A549 (cell line): ENCODE data around the gene JOSD1.

Experiments
- CBX8 ChIP-seq: fragments of 200-600 bp; sonication (generic); IDR thresholded peaks from 2 replicates; pipeline ENCODE4 v1.6.1; 2016
- CHD2 ChIP-seq: fragments of 150-350 bp; IDR thresholded peaks from 2 replicates; pipeline ENCODE4 v1.6.1; 2014; ENCODE audit warnings: low read length; ENCODE audit not compliant: partially characterized antibody
- EP300 ChIP-seq, 2 experiments: fragments of >200 bp; sonication (Bioruptor Twin); formaldehyde crosslinking; IDR thresholded peaks; 2 replicates in 1 of 2; 3 replicates in 1 of 2; pipeline ENCODE4 v1.6.1; 2016 to 2017
- FOSL2 ChIP-seq, 2 experiments: fragments of 450-650 bp in 1 of 2; fragments of >200 bp in 1 of 2; sonication (Bioruptor Twin) in 1 of 2; formaldehyde crosslinking; IDR thresholded peaks; 2 replicates each; pipeline versions ENCODE4 v1.5.0 to v1.6.1; 2016 to 2020; ENCODE audit warnings: mild to moderate bottlenecking in 1 of 2, moderate library complexity in 1 of 2
- HDAC2 ChIP-seq: fragments of 200-600 bp; sonication (generic); IDR thresholded peaks from 2 replicates; pipeline ENCODE4 v1.6.1; 2016
- KDM1A ChIP-seq: fragments of 200-600 bp; sonication (generic); IDR thresholded peaks from 2 replicates; pipeline ENCODE4 v1.6.1; 2016; ENCODE audit warnings: low read depth, mild to moderate bottlenecking
- MYC ChIP-seq: IDR thresholded peaks from 2 replicates; pipeline ENCODE4 v1.6.1; 2012; ENCODE audit warnings: mild to moderate bottlenecking, inconsistent platforms, low read length, improper control_type of control experiment, borderline replicate concordance
- POLR2A ChIP-seq: IDR thresholded peaks from 2 replicates; pipeline ENCODE4 v1.6.1; 2012; ENCODE audit warnings: mild to moderate bottlenecking, low read length
- RCOR1 ChIP-seq: fragments of 150-350 bp; IDR thresholded peaks from 2 replicates; pipeline ENCODE4 v1.6.1; 2014; ENCODE audit warnings: antibody characterized with exemption, low read length, low read depth
- TF ChIP-seq, protein P1 (sequence below): fragments of 150-350 bp; IDR thresholded peaks from 2 replicates; pipeline ENCODE4 v1.6.1; 2014; ENCODE audit warnings: low read depth, mild to moderate bottlenecking, low read length
- TF ChIP-seq, protein P2 (sequence below): fragments of >200 bp; sonication (Bioruptor Twin); formaldehyde crosslinking; IDR thresholded peaks from 3 replicates; pipeline ENCODE4 v1.5.1; 2016
- TF ChIP-seq, protein P3 (sequence below): fragments of 450-650 bp; IDR thresholded peaks from 2 replicates; pipeline ENCODE4 v1.6.1; 2014; ENCODE audit warnings: antibody characterized with exemption
- TF ChIP-seq, protein P4 (sequence below): fragments of 200-600 bp; sonication (generic); IDR thresholded peaks from 2 replicates; pipeline ENCODE4 v1.6.1; 2016; ENCODE audit warnings: antibody characterized with exemption, mild to moderate bottlenecking, moderate library complexity

DNA sequence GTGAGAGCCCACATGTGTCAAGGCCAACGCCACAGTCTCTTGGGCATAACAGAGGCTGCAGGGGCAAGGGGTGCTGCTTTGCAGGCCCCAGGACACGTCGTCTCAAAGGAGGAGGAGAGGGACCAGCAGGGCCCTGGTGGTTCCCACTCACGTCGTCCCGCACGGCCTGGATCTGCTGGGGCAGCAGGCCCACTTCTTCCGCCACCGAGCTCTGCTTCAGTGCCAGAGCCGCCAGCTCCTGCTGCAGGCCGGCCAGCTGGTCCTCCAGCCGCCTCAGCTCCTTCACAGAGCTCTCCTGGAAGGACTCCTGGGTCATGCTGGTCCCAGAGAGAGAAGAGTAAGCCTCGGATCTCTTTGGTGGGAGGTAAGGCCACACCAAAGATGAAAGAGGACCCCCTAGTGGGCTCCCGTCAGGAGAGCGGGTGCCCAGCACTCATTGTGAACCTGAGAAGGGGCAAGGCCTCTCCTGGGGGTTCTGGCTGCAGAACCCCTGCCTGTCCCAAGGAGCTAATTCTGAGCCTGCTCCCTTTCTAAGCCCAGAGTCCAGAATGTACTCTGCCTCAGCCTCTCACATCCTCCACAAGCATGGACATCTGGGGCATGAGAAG lies 39.5 kb upstream of the JOSD1 start:
- TF ChIP-seq, protein P1, sequence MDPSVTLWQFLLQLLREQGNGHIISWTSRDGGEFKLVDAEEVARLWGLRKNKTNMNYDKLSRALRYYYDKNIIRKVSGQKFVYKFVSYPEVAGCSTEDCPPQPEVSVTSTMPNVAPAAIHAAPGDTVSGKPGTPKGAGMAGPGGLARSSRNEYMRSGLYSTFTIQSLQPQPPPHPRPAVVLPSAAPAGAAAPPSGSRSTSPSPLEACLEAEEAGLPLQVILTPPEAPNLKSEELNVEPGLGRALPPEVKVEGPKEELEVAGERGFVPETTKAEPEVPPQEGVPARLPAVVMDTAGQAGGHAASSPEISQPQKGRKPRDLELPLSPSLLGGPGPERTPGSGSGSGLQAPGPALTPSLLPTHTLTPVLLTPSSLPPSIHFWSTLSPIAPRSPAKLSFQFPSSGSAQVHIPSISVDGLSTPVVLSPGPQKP = no peak
- TF ChIP-seq HDAC2 = no peak
- TF ChIP-seq CBX8 = no peak
- no peak for TF ChIP-seq FOSL2 (IDR thresholded peaks at IDR 0.05)
- TF ChIP-seq FOSL2 (CRISPR knock-in tag; IDR thresholded peaks at IDR 0.05) = no peak
- TF ChIP-seq, protein P2, sequence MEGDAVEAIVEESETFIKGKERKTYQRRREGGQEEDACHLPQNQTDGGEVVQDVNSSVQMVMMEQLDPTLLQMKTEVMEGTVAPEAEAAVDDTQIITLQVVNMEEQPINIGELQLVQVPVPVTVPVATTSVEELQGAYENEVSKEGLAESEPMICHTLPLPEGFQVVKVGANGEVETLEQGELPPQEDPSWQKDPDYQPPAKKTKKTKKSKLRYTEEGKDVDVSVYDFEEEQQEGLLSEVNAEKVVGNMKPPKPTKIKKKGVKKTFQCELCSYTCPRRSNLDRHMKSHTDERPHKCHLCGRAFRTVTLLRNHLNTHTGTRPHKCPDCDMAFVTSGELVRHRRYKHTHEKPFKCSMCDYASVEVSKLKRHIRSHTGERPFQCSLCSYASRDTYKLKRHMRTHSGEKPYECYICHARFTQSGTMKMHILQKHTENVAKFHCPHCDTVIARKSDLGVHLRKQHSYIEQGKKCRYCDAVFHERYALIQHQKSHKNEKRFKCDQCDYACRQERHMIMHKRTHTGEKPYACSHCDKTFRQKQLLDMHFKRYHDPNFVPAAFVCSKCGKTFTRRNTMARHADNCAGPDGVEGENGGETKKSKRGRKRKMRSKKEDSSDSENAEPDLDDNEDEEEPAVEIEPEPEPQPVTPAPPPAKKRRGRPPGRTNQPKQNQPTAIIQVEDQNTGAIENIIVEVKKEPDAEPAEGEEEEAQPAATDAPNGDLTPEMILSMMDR = no peak
- TF ChIP-seq KDM1A = no peak
- TF ChIP-seq, protein P3, sequence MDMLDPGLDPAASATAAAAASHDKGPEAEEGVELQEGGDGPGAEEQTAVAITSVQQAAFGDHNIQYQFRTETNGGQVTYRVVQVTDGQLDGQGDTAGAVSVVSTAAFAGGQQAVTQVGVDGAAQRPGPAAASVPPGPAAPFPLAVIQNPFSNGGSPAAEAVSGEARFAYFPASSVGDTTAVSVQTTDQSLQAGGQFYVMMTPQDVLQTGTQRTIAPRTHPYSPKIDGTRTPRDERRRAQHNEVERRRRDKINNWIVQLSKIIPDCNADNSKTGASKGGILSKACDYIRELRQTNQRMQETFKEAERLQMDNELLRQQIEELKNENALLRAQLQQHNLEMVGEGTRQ = no peak
- TF ChIP-seq EP300 (IDR thresholded peaks at IDR 0.05) = no peak
- no peak for TF ChIP-seq MYC
- no peak for TF ChIP-seq RCOR1
- no peak for TF ChIP-seq CHD2
- TF ChIP-seq POLR2A = no peak
- TF ChIP-seq, protein P4, sequence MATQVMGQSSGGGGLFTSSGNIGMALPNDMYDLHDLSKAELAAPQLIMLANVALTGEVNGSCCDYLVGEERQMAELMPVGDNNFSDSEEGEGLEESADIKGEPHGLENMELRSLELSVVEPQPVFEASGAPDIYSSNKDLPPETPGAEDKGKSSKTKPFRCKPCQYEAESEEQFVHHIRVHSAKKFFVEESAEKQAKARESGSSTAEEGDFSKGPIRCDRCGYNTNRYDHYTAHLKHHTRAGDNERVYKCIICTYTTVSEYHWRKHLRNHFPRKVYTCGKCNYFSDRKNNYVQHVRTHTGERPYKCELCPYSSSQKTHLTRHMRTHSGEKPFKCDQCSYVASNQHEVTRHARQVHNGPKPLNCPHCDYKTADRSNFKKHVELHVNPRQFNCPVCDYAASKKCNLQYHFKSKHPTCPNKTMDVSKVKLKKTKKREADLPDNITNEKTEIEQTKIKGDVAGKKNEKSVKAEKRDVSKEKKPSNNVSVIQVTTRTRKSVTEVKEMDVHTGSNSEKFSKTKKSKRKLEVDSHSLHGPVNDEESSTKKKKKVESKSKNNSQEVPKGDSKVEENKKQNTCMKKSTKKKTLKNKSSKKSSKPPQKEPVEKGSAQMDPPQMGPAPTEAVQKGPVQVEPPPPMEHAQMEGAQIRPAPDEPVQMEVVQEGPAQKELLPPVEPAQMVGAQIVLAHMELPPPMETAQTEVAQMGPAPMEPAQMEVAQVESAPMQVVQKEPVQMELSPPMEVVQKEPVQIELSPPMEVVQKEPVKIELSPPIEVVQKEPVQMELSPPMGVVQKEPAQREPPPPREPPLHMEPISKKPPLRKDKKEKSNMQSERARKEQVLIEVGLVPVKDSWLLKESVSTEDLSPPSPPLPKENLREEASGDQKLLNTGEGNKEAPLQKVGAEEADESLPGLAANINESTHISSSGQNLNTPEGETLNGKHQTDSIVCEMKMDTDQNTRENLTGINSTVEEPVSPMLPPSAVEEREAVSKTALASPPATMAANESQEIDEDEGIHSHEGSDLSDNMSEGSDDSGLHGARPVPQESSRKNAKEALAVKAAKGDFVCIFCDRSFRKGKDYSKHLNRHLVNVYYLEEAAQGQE = no peak
